NCI-H446 (cell line): ENCODE results near the gene PDCL2.

Source experiments
- DNase-seq, 2 experiments: peaks; one replicate each; lab custom pipeline; 2025; lab: John Stamatoyannopoulos, UW

Gene PDCL2

DNA sequence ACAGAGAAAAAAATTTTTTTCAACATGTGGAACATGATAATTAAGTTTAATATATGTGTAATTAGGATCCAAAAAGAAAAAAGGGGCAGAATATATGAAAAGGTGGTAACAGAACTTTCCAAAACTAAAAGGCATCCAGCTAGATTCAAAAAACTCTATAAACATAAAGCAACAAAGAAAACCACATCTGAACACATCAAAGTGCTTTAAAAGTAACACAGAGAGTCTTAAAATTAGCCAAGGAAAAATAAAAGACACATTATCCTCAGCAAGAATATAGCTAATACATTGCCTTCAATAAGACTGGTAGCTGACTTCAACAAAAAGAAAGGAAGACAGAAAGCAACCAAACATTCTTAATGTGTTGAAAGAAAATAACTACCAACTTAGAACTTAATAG lies 53.5 kb downstream of the PDCL2 start:
- DNase-seq, result no peak

DNA sequence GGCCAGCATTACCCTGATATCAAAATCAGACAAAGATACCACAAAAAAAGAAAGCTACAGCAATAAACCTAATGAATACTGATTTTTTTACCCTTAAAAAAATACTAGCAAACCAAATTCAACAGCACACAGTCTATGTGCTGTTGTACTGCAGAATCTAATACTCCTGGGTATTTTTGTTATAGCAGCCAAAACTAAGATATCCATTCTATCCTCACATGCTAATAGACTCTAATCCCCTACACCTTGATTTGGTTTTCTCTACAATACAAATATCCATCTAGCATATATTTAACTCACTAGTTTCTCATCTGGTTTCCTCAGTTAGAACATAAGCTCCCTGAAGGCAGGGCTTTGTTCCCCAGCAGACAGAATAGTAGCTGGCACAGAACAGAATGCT lies 57.7 kb downstream of the PDCL2 start:
- DNase-seq, result no peak

DNA sequence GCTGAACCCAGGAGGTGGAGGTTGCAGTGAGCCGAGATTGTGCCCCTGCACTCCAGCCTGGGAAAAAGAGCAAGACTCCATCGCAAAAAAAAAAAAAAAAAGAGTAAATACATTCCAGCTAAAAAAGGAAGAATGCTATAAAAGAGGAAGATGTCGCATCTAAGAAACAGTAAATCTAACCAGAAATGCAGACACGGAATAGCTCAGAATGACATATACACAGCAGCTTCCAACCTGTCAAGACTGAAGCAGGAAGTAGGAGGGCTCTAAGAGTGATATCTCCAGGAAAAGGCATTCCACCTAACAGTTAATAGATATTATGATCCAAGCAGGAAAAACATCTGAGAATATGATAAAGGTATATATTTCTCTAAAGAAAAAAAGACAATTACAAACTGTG lies 61.4 kb downstream of the PDCL2 start:
- DNase-seq, result no peak

DNA sequence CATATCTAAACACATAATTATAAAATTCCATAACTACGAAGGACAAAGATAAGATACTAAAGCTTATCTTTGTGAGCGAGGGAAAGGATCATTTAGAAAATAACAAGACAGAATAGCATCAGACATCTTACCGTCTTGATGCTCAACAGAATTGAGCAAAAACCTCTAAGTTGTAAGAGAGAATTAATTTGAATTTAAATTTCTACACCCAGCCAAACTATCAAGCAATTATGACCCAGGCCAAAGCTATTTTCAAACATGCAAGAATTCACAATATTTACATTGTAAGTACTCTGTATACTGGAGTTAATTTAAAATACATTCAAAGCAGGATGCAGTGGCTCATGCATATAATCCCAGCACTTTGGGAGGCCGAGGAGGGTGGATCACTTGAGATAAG lies 61.9 kb downstream of the PDCL2 start:
- DNase-seq, result no peak

DNA sequence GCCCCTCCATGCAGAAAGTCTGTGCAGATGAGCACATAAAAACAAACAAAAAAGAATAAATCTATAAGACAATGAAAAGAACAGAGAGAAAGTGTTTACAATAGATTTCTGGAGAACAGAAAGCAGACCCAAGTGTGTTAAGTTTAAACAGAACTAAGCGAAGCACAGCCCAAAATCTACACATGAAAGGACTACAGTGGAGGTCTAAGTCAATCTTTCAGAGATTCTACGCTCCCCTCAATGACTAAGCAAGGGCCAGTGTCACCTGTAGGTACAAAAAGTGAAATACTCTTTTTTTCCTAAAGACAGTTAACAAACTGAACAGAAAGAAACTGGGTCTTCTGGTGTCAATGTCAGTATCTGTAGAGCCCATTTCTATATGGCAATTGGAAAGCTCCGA lies 63.6 kb downstream of the PDCL2 start:
- DNase-seq, result no peak

DNA sequence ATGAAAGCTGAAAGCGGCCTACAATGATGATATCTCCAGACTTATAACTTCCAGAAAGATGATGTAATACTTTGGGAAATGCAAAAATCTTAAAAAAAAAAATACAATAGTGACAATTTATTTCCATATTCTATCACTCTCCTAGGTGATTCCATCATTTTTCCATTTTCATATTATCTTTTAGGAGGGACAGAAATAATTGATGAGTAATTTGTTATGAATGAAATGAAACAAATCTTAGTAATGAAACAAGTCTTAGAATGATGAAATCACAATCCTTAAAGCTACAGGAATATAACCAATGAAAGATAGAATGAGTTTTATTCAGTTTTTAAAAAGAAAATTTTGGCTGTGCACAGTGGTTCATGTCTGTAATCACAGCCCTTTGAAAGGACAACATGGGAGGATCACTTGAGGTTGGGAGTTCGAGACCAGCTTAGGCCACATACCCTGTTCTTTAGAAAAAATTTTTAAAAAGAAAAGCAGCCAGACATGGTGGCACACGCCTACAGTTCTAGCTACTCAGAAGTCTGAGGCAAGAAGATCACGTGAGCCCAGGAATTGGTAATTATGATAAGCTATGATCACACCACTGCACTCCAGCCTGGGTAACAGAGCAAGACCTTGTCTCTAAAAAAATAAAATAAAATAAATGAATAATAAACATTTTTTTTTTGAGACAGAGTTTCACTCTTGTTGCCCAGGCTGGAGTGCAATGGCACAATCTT lies 67.0 kb downstream of the PDCL2 start:
- DNase-seq, result no peak

DNA sequence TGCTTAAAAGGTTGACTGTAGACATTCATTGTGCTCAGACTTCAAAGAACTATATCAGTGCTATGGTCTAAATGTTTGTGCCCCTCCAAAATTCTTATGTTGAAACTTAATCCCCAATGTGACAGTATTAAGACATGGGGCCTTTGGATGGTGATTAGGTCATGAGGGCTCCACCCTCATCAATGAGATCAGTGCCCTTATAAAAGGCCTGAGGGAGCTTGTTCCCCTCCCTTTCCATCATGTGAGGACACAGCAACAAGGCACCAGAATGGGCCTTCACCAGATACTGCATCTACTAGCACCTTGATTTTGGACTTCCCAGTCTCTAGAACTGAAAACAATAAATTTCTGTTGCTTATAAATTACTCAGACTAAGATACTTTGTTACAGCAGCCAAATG lies 73.6 kb downstream of the PDCL2 start:
- no peak for DNase-seq

DNA sequence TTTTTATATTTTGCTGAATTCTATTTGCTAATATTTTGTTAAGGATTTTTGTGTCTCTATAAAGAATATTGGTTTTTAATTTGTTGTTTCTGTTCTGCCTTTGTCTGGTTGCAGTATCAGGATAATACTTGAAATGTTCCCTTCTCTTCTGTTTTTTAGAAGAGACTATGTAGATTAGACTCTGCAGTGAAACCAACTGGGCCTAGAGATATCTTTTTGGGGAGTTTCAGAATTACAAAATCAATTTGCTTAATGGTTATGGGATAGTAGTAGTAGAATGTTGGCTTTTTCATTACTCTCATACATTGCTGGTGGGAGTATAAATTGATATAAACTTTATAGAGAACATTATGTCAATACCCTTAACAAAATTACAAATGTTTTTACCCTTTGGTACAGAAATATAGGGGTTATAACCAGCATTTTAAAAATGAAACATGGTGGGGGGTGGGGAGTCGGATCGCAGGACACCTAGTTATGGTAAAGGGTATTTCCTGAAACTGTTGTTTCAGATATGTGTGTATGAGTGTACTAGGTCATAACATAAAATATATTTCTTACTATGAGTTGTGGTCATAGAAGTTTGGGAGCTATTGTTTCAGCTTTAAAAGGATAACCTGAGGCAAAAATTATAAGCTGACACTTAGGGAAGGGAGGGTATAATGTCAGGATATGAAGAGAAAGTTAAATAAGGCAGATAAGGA lies 74.4 kb downstream of the PDCL2 start:
- no peak for DNase-seq

DNA sequence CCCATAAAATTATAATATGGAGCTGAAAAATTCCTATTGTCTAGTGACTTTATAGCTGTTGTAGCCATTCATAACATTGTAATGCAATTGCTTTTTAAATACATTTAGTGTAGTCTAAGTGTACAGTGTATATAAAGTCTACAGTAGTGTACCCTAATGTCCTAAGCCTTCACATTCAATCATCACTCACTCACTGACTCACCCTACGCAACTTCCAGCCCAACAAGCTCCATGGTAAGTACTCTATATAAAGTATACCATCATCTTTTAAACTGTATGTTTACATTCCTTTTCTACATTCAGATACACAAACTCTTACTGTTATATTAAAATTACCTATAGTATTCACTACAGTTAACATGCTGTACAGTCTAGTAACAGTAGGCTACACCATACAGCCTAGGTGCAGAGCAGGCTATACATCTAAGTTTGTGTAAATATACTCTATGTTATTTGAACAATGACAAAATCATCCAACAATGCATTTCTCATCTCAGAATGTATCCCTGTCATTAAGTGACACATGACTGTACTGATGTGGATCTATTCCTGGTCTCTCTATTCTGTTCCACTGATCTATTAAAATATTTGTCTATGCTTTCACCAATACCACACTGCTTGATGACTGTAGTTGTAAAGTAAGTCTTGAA lies 79.0 kb downstream of the PDCL2 start:
- no peak for DNase-seq

DNA sequence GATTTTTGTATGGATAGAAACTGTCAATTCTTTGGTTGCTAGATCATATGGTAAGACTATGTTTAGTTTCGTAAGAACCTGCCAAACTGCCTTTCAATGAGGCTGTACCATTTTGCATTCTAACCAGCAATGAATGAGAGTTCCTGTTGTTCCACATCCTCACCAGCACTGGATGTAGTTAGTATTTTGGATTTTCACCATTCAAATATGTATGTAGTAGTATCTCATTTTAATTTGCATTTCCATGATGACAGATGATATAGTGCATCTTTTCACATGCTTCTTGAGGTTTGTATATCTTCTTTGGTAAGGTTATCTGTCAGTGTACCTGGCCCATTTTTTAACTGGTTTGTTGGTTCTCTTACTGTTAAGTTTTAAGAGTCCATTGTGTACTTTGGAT lies 80.0 kb downstream of the PDCL2 start:
- DNase-seq, result no peak

DNA sequence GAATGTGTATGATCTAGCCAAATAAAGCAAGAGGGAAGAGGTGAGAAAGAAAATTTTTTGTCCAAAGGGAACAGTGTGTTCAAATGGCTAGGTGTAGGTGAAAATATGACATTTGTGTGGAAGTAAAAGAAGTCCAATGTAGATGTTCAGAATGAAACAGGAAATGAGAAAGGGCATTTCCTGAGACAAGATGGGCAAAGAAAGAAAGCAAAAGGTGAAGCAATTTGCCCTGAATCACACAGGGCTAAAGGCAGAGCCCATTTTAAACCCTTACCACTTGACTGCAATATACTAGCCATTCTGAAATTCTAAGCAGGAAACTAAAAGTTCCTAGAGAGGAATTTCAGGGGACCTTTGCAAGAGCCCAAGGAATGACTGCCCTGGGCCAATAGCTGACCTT lies 81.4 kb downstream of the PDCL2 start:
- no peak for DNase-seq

DNA sequence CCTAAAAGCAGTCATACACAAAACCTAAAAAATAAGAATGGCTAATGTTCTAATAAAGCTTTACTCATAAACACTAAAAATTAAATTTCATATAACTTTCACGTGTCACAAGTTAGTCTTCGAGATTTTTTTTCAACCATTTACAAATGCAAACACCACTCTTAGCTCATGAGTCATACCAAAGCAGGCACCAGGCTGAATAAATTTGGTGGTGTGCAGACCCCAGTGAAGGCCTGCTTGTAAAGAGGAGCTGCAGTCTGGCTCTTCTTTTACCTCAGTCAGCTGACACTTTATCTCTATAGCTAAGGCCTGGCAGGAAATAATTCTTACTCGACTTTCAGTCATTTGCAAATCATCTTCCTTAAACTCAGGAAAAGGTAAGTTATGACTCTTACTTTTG lies 82.8 kb downstream of the PDCL2 start:
- DNase-seq, result no peak

DNA sequence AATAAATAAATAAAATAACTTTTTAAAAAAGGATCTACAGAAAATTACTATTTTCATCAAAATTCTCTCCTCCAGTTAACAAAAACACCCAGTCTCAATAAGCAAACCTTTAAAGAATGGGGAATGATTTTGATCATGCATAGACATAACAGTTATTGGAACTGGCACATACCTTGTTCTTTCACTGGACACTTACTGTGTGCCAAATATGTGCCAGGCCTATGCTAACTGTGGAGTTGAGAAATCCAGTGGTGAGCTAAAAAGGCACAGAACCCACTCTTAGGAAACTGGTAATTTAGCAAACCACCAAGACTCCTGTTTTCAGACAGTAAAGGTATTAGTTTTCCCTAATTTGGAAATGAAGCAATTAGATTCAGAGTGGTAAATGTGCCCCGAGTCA lies 84.4 kb downstream of the PDCL2 start:
- no peak for DNase-seq
